Large intestine (tissue), 3 donors: Measurements from ENCODE around the gene LONRF2. TPM values are rescaled to one million over a fixed set of nuclear protein-coding genes. Genes with fewer than 3 reads are reported as not detected.
"Not testable (repeated sequence)": the region's sequence is repeated elsewhere in the genome, so short reads cannot be mapped to it uniquely, and the experiment has no call there.

ENCODE experiments used
- DNase-seq, 2 donors: peaks; one replicate each; pipeline versions ENCODE4 v3.0.0 to v3.0.0-alpha.2; 2013
- H3K27ac ChIP-seq: one replicate; pipeline ENCODE4 v1.5.1; 2013; ENCODE audit warnings: low read length
- H3K27me3 ChIP-seq: 2 replicates; pipeline ENCODE4 v1.6.1; 2013; ENCODE audit warnings: low read length; ENCODE audit not compliant: control insufficient read depth, insufficient read depth
- H3K36me3 ChIP-seq: 2 replicates; pipeline ENCODE4 v1.6.1; 2013; ENCODE audit warnings: low read length; ENCODE audit not compliant: control insufficient read depth, insufficient read depth
- H3K4me1 ChIP-seq: one replicate; pipeline ENCODE4 v1.6.1; 2013; ENCODE audit warnings: low read length; ENCODE audit not compliant: control insufficient read depth, insufficient read depth
- H3K4me3 ChIP-seq: one replicate; pipeline ENCODE4 v1.5.1; 2013; ENCODE audit warnings: low read length
- H3K9me3 ChIP-seq: one replicate; pipeline ENCODE4 v1.6.1; 2013; ENCODE audit warnings: mild to moderate bottlenecking, low read depth, low read length, moderate library complexity; ENCODE audit not compliant: control insufficient read depth
- WGBS: methylation state at CpG from one replicate; pipeline ENCODE4 v1.1.5; 2013; ENCODE audit warnings: low lambda C conversion rate; ENCODE audit not compliant: insufficient coverage; 5-methylcytosine and 5-hydroxymethylcytosine counted together
- polyA plus RNA-seq: library from polyadenylated mRNA; unstranded; fragments of 120-200 nt; gene quantifications from one replicate; pipeline ENCODE4 v1.2.1, GENCODE V29; 2013

The LONRF2 gene
- polyA plus RNA-seq, 1 donor, result 3.2 TPM

GRCh38 chr2:100342466-100342865 is 20.2 kb upstream of the LONRF2 start:
- not testable (repeated sequence) for H3K36me3 ChIP-seq, H3K9me3 ChIP-seq, H3K4me1 ChIP-seq, DNase-seq, H3K4me3 ChIP-seq, H3K27ac ChIP-seq, H3K27me3 ChIP-seq
- WGBS, result no CpG with 5 or more reads among the region's 2 CpGs

DNA sequence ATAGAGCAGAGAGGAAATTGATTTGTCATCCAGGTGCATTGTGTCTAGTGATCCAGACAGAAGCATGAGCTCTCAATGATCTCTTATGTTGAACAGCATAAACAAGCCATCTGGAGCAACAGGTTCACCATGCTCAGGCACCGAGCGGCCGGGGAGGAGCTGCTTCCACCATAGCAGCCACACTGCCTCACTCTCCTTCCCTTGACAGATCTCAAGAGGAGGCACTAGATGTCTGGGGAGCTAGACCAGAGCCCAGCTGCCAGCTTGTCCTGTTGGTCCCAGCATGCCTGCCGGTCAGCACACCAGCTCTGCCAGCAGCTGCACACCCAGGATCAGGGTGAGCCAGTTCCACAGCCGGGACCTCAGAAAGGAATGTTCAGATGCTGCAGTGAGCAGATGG is 17.5 kb upstream of the LONRF2 start:
- Histone ChIP-seq H3K36me3 (no peaks in the 10 kb centered on the region), H3K4me3 (no peak overlapping the region), H3K27ac (no peak overlapping the region), H3K4me1 (no peaks in the 10 kb centered on the region), H3K27me3 (peaks cover 5% of the 10 kb centered on the region), H3K9me3 (no peaks in the 10 kb centered on the region)
- no CpG with 5 or more reads among the region's 5 CpGs for WGBS
- DNase-seq, result no peak

DNA sequence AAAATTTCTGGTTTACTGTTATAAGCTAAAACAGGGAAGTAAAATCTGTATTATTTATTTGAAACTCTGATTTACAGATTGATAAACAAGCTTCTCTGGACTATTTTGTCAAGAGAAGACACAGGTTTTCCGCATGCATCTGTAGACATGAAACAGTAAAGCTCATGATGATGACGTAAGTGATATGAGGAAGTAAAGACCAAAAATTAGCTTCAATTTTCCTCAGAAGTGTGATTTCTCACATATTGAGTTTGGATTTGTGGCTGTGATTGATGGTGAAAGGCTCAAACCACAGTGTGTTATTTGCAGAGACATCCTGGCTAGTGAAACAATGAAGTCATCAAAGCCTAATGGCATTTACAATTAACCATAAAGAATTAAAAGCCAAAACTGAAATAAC is 12.6 kb upstream of the LONRF2 start:
- WGBS, result no CpG with 5 or more reads among the region's 2 CpGs
- DNase-seq, result no peak
- no peaks in the 10 kb centered on the region for H3K9me3 ChIP-seq
- no peaks in the 10 kb centered on the region for H3K36me3 ChIP-seq
- H3K27ac ChIP-seq, result no peak overlapping the region
- no peaks in the 10 kb centered on the region for H3K4me1 ChIP-seq
- H3K27me3 ChIP-seq, result peaks cover 3% of the 10 kb centered on the region
- H3K4me3 ChIP-seq, result no peak overlapping the region

DNA sequence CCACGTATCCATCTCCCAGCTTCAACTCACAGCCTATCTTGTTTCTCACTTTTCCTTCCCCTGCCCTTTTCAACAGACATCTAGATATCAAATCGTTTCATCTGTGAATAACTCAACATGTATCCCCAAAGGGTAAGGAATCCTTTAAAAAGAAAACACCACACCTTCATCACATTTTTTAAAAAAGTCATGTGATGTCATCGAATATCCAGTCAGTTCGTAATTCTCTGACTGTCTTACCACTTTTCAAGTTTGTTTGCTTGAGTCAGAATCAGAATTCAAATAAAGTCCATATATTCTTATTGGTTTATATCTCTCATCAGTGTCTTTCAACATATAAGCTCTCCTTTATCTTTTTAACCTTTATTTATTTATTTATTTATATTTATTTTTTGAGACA is 5.4 kb upstream of the LONRF2 start:
- no peak for DNase-seq
- no peak overlapping the region for H3K4me3 ChIP-seq
- no peaks in the 10 kb centered on the region for H3K9me3 ChIP-seq

GRCh38 chr2:100321179-100321865 is 979 bp downstream of the LONRF2 start:
- no CpG with 5 or more reads among the region's 77 CpGs for WGBS
- peak; percentile 29 to 72 for DNase-seq
- Histone ChIP-seq H3K36me3 (no peaks in the 10 kb centered on the region), H3K4me3 (peak overlapping the region; percentile 32), H3K9me3 (peaks cover 6% of the 10 kb centered on the region), H3K27me3 (peaks cover 39% of the 10 kb centered on the region), H3K27ac (no peak overlapping the region), H3K4me1 (no peaks in the 10 kb centered on the region)

More for the DNA sequence above, 5.4 kb upstream of the LONRF2 start:
- WGBS, result 100% methylated on average over 3 of the region's 4 CpGs
- Histone ChIP-seq H3K27me3 (peaks cover 25% of the 10 kb centered on the region), H3K36me3 (no peaks in the 10 kb centered on the region), H3K27ac (no peak overlapping the region), H3K4me1 (no peaks in the 10 kb centered on the region)

- Histone ChIP-seq H3K4me3 (peak overlapping the region; percentile 32), H3K27me3 (peaks cover 36% of the 10 kb centered on the region), H3K9me3 (peaks cover 6% of the 10 kb centered on the region), H3K27ac (no peak overlapping the region), H3K36me3 (no peaks in the 10 kb centered on the region), H3K4me1 (no peaks in the 10 kb centered on the region)
- no CpG with 5 or more reads among the region's 19 CpGs for WGBS
- DNase-seq, result no peak
These were observed 1.6 kb downstream of the LONRF2 start for GRCh38 chr2:100320547-100321178.

GRCh38 chr2:100317634-100318033 is 4.7 kb downstream of the LONRF2 start:
- Histone ChIP-seq H3K27ac (no peak overlapping the region), H3K4me3 (no peak overlapping the region), H3K9me3 (peaks cover 6% of the 10 kb centered on the region), H3K36me3 (no peaks in the 10 kb centered on the region), H3K4me1 (no peaks in the 10 kb centered on the region), H3K27me3 (peaks cover 19% of the 10 kb centered on the region)
- WGBS, result 86% methylated on average over 1 of the region's 1 CpG
- DNase-seq, result no peak

DNA sequence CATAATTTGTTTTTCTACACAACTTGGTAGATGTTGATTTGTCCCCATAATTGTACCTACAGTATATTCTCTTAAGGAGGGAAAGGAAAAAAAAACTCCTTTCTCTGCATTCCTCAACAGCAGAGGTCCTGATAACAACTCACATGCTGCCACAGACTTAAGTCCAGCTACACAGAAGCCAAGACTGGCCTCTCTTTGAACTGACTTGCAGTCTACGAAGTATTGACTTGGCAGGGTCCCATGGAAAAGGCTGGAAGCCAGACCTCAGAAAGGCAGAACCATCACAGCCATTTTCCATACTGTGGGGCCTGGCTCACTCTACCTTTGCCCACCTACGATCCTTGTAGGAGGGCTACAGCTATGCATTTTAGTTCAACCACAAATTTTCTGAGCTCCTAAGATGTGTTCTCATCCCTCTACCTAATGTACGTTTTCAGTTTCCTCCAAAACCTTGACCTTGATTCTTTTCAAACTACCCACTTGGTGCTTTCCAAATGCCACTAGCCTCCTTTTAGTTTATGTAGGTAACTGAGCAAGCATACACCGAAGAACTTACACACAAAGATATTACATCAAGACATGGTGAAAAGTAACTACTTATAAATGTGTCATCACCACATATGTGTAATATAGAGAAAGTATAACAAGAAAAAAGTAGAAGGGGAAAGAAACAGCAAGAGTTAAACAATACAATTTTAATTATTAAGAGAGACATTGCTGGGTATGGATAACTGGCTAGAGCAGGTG is 12.2 kb downstream of the LONRF2 start:
- DNase-seq, result no peak
- 80% methylated on average over 1 of the region's 4 CpGs for WGBS
- Histone ChIP-seq H3K27me3 (no peaks in the 10 kb centered on the region), H3K36me3 (no peaks in the 10 kb centered on the region), H3K27ac (no peak overlapping the region), H3K4me1 (no peaks in the 10 kb centered on the region), H3K4me3 (no peak overlapping the region), H3K9me3 (no peaks in the 10 kb centered on the region)

- no CpG with 5 or more reads among the region's 3 CpGs for WGBS
- Histone ChIP-seq H3K4me3 (no peak overlapping the region), H3K36me3 (no peaks in the 10 kb centered on the region), H3K27me3 (no peaks in the 10 kb centered on the region), H3K4me1 (no peaks in the 10 kb centered on the region), H3K27ac (no peak overlapping the region), H3K9me3 (no peaks in the 10 kb centered on the region)
- no peak for DNase-seq
These were observed 13.0 kb downstream of the LONRF2 start for GRCh38 chr2:100309311-100309710.

- Histone ChIP-seq H3K27ac (no peak overlapping the region), H3K4me1 (no peaks in the 10 kb centered on the region), H3K4me3 (no peak overlapping the region), H3K36me3 (no peaks in the 10 kb centered on the region), H3K27me3 (no peaks in the 10 kb centered on the region), H3K9me3 (no peaks in the 10 kb centered on the region)
- WGBS, result 100% methylated on average over 1 of the region's 1 CpG
- DNase-seq, result no peak
These were observed 18.6 kb downstream of the LONRF2 start for GRCh38 chr2:100303744-100304143.
